Testis (tissue), 2 donors: ENCODE measurements around the gene HPS5.

Experiments
- CTCF ChIP-seq, 3 experiments: fragments of 450-650 bp in 2 of 3; fragments of 200-600 bp in 1 of 3; sonication (generic) in 1 of 3; IDR thresholded peaks; one replicate each; pipeline ENCODE4 v1.5.1; 2016 to 2019; ENCODE audit warnings: antibody characterized with exemption in 3 of 3, mild to moderate bottlenecking in 2 of 3, moderate library complexity in 1 of 3
- POLR2A ChIP-seq: fragments of 450-650 bp; IDR thresholded peaks from one replicate; pipeline ENCODE4 v1.6.1; 2017; ENCODE audit warnings: antibody characterized with exemption, mild to moderate bottlenecking, moderate library complexity

DNA sequence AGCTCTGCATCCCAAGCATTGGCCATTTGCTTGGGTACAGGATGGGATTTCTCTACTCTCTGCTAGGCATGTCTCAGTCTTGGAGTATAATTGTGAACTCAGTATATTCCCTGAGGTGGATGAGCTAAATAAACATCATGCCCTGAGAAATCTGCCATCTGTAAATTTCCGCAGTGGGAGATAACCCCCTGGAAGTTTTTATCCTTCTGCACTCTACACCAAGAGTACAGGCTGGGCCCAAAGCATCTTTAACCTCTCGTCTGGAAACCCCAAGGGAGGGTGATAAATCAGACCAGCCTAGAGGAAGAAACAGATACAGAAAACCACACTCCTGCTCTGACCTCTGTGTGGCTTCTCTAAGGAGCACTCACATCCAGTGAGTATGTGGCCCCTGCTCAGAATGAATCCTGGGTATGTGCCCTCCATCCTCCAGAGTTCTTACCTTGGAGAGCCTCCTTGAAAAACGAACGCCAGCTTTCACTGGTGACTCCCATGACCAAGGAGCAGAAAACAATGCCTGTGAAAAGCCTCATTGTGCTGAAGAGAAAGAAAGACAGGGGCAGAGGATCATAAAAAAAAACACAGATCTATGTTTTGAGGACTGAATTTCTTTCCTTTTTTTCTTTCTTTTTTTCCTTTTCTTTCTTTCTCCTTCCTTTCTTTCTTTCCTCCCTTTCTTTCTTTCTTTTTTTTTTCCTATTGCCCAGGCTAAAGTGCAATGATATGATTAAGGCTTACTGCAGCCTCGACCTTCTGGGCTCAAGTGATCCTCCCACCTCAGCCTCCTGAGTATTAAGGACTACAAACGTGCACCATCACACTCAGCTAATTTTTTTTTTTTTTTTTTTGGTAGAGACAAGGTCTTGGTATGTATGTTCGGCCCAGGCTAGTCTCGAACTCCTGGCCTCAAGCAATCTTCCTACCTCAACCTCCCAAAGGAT is 86.3 kb downstream of the HPS5 start:
- TF ChIP-seq POLR2A: no peak
- TF ChIP-seq CTCF (IDR thresholded peaks at IDR 0.05): no peak
